ENCODE measurements around the gene FMN1.

FMN1 gene

DNA sequence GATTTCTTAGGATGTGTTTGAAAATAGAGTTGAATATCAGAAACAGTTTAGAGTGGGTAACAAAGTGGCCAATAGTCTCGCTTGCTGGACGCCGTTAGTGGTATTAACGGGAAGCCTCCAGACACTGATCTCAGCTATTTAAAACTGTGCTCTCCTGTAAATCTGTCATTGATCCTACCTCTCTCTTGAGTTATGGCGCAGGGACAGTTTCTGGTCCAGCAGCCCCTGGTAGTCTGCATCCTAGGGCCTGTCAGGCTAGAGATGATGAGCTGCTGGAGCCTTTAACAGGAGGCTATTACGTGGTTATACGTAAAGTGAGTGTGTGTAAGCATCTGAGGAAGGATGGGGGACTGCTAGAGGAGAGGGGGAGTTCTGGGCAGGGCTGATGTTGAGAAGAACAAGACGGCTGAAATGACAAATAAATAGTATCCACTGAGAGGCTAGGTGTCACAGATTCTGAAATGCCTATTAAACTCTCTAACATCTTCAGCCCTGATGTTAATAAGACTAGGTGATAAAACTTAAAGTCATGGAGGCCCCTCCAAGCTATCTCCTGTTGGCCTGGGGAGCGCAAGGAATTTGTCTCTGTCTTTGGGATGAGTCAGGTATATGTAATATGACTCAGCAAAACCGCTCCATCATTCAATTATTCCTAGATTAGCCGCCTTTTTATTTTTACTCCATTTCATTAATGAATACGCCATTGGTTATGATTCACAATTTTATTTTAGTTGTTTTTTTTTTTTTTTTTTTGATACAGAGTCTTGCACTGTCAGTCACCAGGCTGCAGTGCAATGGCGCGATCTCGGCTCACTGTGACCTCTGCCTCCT lies 321.0 kb downstream of the FMN1 start:
- Histone ChIP-seq H3K36me3 (ENCODE audit: control insufficient read depth in 1 of 2, insufficient read depth in 2 of 2, low read length in 2 of 2) (no peaks in the 10 kb centered on the region), H3K9me3 (ENCODE audit: control insufficient read depth in 1 of 2, low read length in 2 of 2) (no peaks in the 10 kb centered on the region), H3K27me3 (ENCODE audit: low read depth, low read length) (no peaks in the 10 kb centered on the region), H3K27ac (ENCODE audit: low read length) (peak overlapping the region; percentile 76), H3K4me1 (ENCODE audit: control insufficient read depth in 1 of 2, insufficient read depth in 2 of 2, low read length in 2 of 2) (peaks cover 0 to 4% of the 10 kb centered on the region in 2 donors), H3K4me3 (ENCODE audit: low read depth in 1 of 2, low read length in 2 of 2) (peak overlapping the region in 1 of 2 donors; percentile 27)

DNA sequence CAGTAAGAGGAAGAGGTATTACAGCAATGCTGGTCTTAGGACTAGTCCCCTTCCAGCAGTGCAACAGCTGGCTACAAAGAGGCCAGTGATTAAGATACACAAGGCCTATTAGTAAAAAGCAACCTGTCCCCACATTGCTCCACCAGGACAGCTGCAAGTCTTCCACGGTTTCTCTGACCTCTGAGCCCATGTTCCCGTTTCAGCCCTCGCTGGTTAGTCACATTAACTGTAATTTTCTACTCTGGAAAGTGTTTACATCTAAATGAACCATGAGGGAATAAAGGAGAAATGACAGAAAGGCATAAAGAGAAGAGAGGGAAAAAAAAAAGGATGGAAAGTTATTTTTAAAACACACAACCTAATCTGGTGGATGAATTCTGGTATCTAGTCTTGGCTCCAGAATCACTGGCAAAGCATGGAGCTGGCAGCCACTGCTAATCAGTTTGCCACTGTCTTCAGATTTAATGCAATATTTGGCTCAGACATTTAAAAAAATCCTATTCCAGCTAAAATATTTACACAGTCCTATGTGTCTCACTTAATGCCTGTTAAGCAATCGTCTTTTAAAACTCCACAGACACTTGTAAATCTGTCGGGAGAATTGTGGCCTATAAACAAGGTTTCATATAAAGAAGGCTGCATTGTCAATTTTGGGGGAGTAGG lies 321.8 kb downstream of the FMN1 start:
- Histone ChIP-seq H3K4me1 (ENCODE audit: control insufficient read depth in 1 of 2, insufficient read depth in 2 of 2, low read length in 2 of 2) (peaks cover 0 to 4% of the 10 kb centered on the region in 2 donors), H3K27ac (ENCODE audit: low read length) (peak overlapping the region; percentile 83)

GRCh38 chr15:32871883-32872282 lies 322.6 kb downstream of the FMN1 start:
- Histone ChIP-seq H3K27me3 (ENCODE audit: low read depth, low read length) (no peaks in the 10 kb centered on the region), H3K4me3 (ENCODE audit: low read depth in 1 of 2, low read length in 2 of 2) (peak overlapping the region in 1 of 2 donors; percentile 41), H3K9me3 (ENCODE audit: control insufficient read depth in 1 of 2, low read length in 2 of 2) (no peaks in the 10 kb centered on the region), H3K27ac (ENCODE audit: low read length) (peak overlapping the region; percentile 83), H3K36me3 (ENCODE audit: control insufficient read depth in 1 of 2, insufficient read depth in 2 of 2, low read length in 2 of 2) (no peaks in the 10 kb centered on the region), H3K4me1 (ENCODE audit: control insufficient read depth in 1 of 2, insufficient read depth in 2 of 2, low read length in 2 of 2) (peaks cover 4 to 5% of the 10 kb centered on the region in 2 donors)

More for the DNA sequence above, 321.8 kb downstream of the FMN1 start:
- H3K9me3 ChIP-seq (ENCODE audit: control insufficient read depth in 1 of 2, low read length in 2 of 2) = no peaks in the 10 kb centered on the region
- peak overlapping the region in 1 of 2 donors; percentile 41 for H3K4me3 ChIP-seq (ENCODE audit: low read depth in 1 of 2, low read length in 2 of 2)
- no peaks in the 10 kb centered on the region for H3K36me3 ChIP-seq (ENCODE audit: control insufficient read depth in 1 of 2, insufficient read depth in 2 of 2, low read length in 2 of 2)
- H3K27me3 ChIP-seq (ENCODE audit: low read depth, low read length) = no peaks in the 10 kb centered on the region

DNA sequence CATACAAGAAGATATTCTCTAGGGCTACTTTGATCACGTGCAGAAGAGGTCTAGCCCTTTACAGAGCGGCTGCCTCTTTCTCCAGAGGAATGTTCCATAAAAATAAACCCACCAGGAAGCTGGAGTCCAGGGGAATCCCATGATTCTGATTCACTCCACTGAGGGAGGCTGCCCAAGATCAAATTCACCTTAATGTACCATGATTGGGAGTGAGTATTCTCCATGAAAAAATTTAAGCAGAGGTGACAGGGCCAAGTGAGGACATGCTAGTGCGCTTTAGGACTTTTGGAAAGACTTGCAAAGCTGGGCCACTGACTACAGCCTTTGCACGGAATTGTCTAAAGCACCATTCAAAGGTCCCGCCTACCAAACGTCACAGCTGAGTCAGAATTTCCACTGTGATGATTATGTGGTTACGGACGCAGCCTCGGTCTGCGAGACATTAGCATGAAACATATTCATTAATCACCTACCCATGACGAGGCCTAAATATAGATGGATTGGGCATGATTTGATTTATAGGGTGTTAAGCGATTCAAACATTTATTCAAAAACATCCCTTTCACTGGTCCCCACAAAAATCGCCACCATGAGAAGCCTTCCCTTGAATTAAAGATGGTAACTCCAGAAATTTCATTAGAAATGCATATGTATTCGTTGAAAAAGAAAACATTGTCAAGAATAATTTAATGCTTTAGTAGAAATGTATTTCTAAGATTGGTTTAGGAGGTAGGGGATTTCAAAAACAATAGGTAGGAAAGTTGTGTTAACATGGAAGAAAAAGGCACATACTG lies 324.1 kb downstream of the FMN1 start:
- H3K36me3 ChIP-seq (ENCODE audit: control insufficient read depth in 1 of 2, insufficient read depth in 2 of 2, low read length in 2 of 2) = no peaks in the 10 kb centered on the region
- no peaks in the 10 kb centered on the region for H3K9me3 ChIP-seq (ENCODE audit: control insufficient read depth in 1 of 2, low read length in 2 of 2)
- peaks cover 4 to 6% of the 10 kb centered on the region in 2 donors for H3K4me1 ChIP-seq (ENCODE audit: control insufficient read depth in 1 of 2, insufficient read depth in 2 of 2, low read length in 2 of 2)
- peak overlapping the region; percentile 83 for H3K27ac ChIP-seq (ENCODE audit: low read length)
- H3K27me3 ChIP-seq (ENCODE audit: low read depth, low read length) = no peaks in the 10 kb centered on the region
- no peak overlapping the region for H3K4me3 ChIP-seq (ENCODE audit: low read depth in 1 of 2, low read length in 2 of 2)

GRCh38 chr15:32869776-32870175 lies 324.7 kb downstream of the FMN1 start:
- H3K4me3 ChIP-seq (ENCODE audit: low read depth in 1 of 2, low read length in 2 of 2) = no peak overlapping the region
- no peaks in the 10 kb centered on the region for H3K9me3 ChIP-seq (ENCODE audit: control insufficient read depth in 1 of 2, low read length in 2 of 2)
- no peaks in the 10 kb centered on the region for H3K36me3 ChIP-seq (ENCODE audit: control insufficient read depth in 1 of 2, insufficient read depth in 2 of 2, low read length in 2 of 2)
- no peaks in the 10 kb centered on the region for H3K27me3 ChIP-seq (ENCODE audit: low read depth, low read length)
- H3K27ac ChIP-seq (ENCODE audit: low read length) = peak overlapping the region; percentile 70
- H3K4me1 ChIP-seq (ENCODE audit: control insufficient read depth in 1 of 2, insufficient read depth in 2 of 2, low read length in 2 of 2) = peaks cover 4 to 6% of the 10 kb centered on the region in 2 donors

- Histone ChIP-seq H3K9me3 (ENCODE audit: control insufficient read depth in 1 of 2, low read length in 2 of 2) (no peaks in the 10 kb centered on the region), H3K4me3 (ENCODE audit: low read depth in 1 of 2, low read length in 2 of 2) (no peak overlapping the region), H3K4me1 (ENCODE audit: control insufficient read depth in 1 of 2, insufficient read depth in 2 of 2, low read length in 2 of 2) (peaks cover 4 to 6% of the 10 kb centered on the region in 2 donors), H3K27me3 (ENCODE audit: low read depth, low read length) (no peaks in the 10 kb centered on the region), H3K36me3 (ENCODE audit: control insufficient read depth in 1 of 2, insufficient read depth in 2 of 2, low read length in 2 of 2) (no peaks in the 10 kb centered on the region), H3K27ac (ENCODE audit: low read length) (peak overlapping the region; percentile 63)
These were observed 327.2 kb downstream of the FMN1 start for GRCh38 chr15:32867313-32867626.

DNA sequence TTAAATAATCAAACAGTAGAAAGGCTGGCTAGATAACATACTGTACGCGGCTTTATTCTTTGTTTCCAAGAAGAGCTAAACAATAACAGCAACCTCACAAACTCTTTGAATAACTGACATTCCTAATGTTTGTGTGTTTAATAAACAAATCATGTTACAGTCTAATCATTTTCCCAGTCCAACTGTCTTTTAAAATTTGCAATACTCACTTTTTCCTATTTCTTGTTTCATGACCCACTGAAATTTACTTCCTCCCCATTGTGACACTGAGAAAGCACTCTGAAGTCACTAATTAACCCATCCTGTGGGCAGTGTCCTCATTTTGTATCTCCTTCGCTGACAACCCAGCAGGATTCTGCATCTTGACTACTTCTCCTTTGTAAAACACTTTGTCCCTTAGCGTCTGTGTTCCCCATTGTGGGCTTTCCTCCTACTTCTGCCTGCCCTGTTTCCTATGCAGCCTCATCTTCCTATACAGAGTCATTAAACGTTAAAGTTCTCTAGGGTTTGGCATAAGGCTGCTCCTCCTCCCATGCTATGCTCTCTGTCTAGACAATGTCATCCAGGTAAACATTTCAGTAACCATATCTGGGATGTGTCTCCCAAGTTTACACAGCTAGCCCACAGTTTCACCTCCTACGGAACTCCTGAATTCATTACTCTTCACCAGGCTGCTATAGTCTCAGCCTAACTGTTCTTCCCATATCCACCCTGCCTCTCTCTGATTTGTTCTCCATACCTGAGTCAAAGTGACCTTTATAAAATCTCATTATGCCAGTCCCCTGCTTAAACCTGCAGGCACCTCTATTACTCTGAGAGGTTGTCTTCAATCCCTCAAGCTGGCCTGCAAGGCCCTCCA lies 327.8 kb downstream of the FMN1 start:
- peak overlapping the region; percentile 63 for H3K27ac ChIP-seq (ENCODE audit: low read length)

GRCh38 chr15:32864841-32865240 lies 329.7 kb downstream of the FMN1 start:
- Histone ChIP-seq H3K4me3 (ENCODE audit: low read depth in 1 of 2, low read length in 2 of 2) (no peak overlapping the region), H3K27ac (ENCODE audit: low read length) (no peak overlapping the region), H3K36me3 (ENCODE audit: control insufficient read depth in 1 of 2, insufficient read depth in 2 of 2, low read length in 2 of 2) (no peaks in the 10 kb centered on the region), H3K9me3 (ENCODE audit: control insufficient read depth in 1 of 2, low read length in 2 of 2) (no peaks in the 10 kb centered on the region), H3K4me1 (ENCODE audit: control insufficient read depth in 1 of 2, insufficient read depth in 2 of 2, low read length in 2 of 2) (peaks cover 0 to 6% of the 10 kb centered on the region in 2 donors), H3K27me3 (ENCODE audit: low read depth, low read length) (no peaks in the 10 kb centered on the region)

More for the DNA sequence above, 327.8 kb downstream of the FMN1 start:
- H3K4me1 ChIP-seq (ENCODE audit: control insufficient read depth in 1 of 2, insufficient read depth in 2 of 2, low read length in 2 of 2) = peaks cover 3 to 6% of the 10 kb centered on the region in 2 donors
- no peaks in the 10 kb centered on the region for H3K9me3 ChIP-seq (ENCODE audit: control insufficient read depth in 1 of 2, low read length in 2 of 2)
- no peaks in the 10 kb centered on the region for H3K27me3 ChIP-seq (ENCODE audit: low read depth, low read length)
- no peaks in the 10 kb centered on the region for H3K36me3 ChIP-seq (ENCODE audit: control insufficient read depth in 1 of 2, insufficient read depth in 2 of 2, low read length in 2 of 2)
- peak overlapping the region in 1 of 2 donors; percentile 9 for H3K4me3 ChIP-seq (ENCODE audit: low read depth in 1 of 2, low read length in 2 of 2)

GRCh38 chr15:32864051-32864450 lies 330.5 kb downstream of the FMN1 start:
- Histone ChIP-seq H3K9me3 (ENCODE audit: control insufficient read depth in 1 of 2, low read length in 2 of 2) (no peaks in the 10 kb centered on the region), H3K36me3 (ENCODE audit: control insufficient read depth in 1 of 2, insufficient read depth in 2 of 2, low read length in 2 of 2) (no peaks in the 10 kb centered on the region), H3K4me3 (ENCODE audit: low read depth in 1 of 2, low read length in 2 of 2) (no peak overlapping the region), H3K27me3 (ENCODE audit: low read depth, low read length) (no peaks in the 10 kb centered on the region), H3K4me1 (ENCODE audit: control insufficient read depth in 1 of 2, insufficient read depth in 2 of 2, low read length in 2 of 2) (peaks cover 0 to 6% of the 10 kb centered on the region in 2 donors), H3K27ac (ENCODE audit: low read length) (no peak overlapping the region)

- Histone ChIP-seq H3K4me3 (ENCODE audit: low read depth in 1 of 2, low read length in 2 of 2) (peak overlapping the region; percentile 9 to 41), H3K9me3 (ENCODE audit: control insufficient read depth in 1 of 2, low read length in 2 of 2) (no peaks in the 10 kb centered on the region), H3K36me3 (ENCODE audit: control insufficient read depth in 1 of 2, insufficient read depth in 2 of 2, low read length in 2 of 2) (no peaks in the 10 kb centered on the region), H3K27ac (ENCODE audit: low read length) (peak overlapping the region; percentile 53), H3K27me3 (ENCODE audit: low read depth, low read length) (no peaks in the 10 kb centered on the region), H3K4me1 (ENCODE audit: control insufficient read depth in 1 of 2, insufficient read depth in 2 of 2, low read length in 2 of 2) (peaks cover 0 to 10% of the 10 kb centered on the region in 2 donors)
These were observed 332.8 kb downstream of the FMN1 start for GRCh38 chr15:32861761-32862160.

All from muscle layer of duodenum (tissue), 2 donors.